Keratinocyte (primary cell): ENCODE measurements around the gene GPR152. TPM values are rescaled to one million over a fixed set of nuclear protein-coding genes. Genes with fewer than 3 reads are reported as not detected.

Source experiments
- DNase-seq: peaks from one replicate; pipeline ENCODE4 v3.0.0-alpha.2; 2011; ENCODE audit warnings: low read depth, missing footprints, low spot score
- FAIRE-seq: peaks from 2 replicates; lab custom pipeline; 2011; peaks lifted over from hg19 to GRCh38; lab: Jason Lieb, UNC
- H2AFZ ChIP-seq: 2 replicates; pipeline ENCODE4 v1.6.0; 2012; ENCODE audit warnings: low read length, control low read depth, inconsistent platforms; ENCODE audit not compliant: control insufficient read depth
- H3K27ac ChIP-seq: 2 replicates; pipeline ENCODE4 v1.5.1; 2011; ENCODE audit warnings: low read length; ENCODE audit not compliant: control insufficient read depth, insufficient read depth
- H3K27me3 ChIP-seq: 3 replicates; pipeline ENCODE4 v1.6.0; 2011; ENCODE audit warnings: low read length; ENCODE audit not compliant: control insufficient read depth, insufficient read depth; ENCODE audit errors: extremely low read depth
- H3K36me3 ChIP-seq, 2 experiments: 2 replicates in 1 of 2; 3 replicates in 1 of 2; pipeline ENCODE4 v1.5.1; 2011; ENCODE audit warnings: low read length in 2 of 2, mild to moderate bottlenecking in 1 of 2; ENCODE audit not compliant: control insufficient read depth in 2 of 2, insufficient read depth in 2 of 2; ENCODE audit errors: extremely low read depth in 1 of 2
- H3K4me1 ChIP-seq: 3 replicates; pipeline ENCODE4 v1.5.1; 2011; ENCODE audit warnings: low read length; ENCODE audit not compliant: control insufficient read depth, insufficient read depth; ENCODE audit errors: extremely low read depth
- H3K4me2 ChIP-seq: 3 replicates; pipeline ENCODE4 v1.6.0; 2011; ENCODE audit warnings: low read depth, low read length; ENCODE audit not compliant: control insufficient read depth, insufficient read depth; ENCODE audit errors: extremely low read depth
- H3K4me3 ChIP-seq, 3 experiments: fragments of 200-600 bp in 1 of 3; sonication (generic) in 1 of 3; 2 replicates in 2 of 3; 3 replicates in 1 of 3; pipeline ENCODE4 v1.5.1; 2011 to 2016; ENCODE audit warnings: low read length in 3 of 3, mild to moderate bottlenecking in 3 of 3, control low read depth in 2 of 3, inconsistent platforms in 1 of 3, low read depth in 1 of 3, mixed read lengths in 1 of 3, mixed run types in 1 of 3, moderate library complexity in 1 of 3; ENCODE audit not compliant: control insufficient read depth in 2 of 3, insufficient read depth in 2 of 3; ENCODE audit errors: extremely low read depth in 1 of 3
- H3K79me2 ChIP-seq: 2 replicates; pipeline ENCODE4 v1.6.0; 2012; ENCODE audit warnings: low read length; ENCODE audit not compliant: control insufficient read depth, insufficient read depth
- H3K9ac ChIP-seq: 3 replicates; pipeline ENCODE4 v1.6.0; 2011; ENCODE audit warnings: low read length; ENCODE audit not compliant: control insufficient read depth, insufficient read depth; ENCODE audit errors: extremely low read depth
- H3K9me1 ChIP-seq: 3 replicates; pipeline ENCODE4 v1.6.0; 2011; ENCODE audit warnings: low read length; ENCODE audit not compliant: control insufficient read depth, insufficient read depth; ENCODE audit errors: extremely low read depth
- H3K9me3 ChIP-seq: 2 replicates; pipeline ENCODE4 v1.5.1; 2012; ENCODE audit warnings: low read depth, low read length; ENCODE audit not compliant: control insufficient read depth
- H4K20me1 ChIP-seq: 3 replicates; pipeline ENCODE4 v1.6.0; 2011; ENCODE audit warnings: low read length; ENCODE audit not compliant: control insufficient read depth, insufficient read depth; ENCODE audit errors: extremely low read depth
- CTCF ChIP-seq, 3 experiments: IDR thresholded peaks in 1 of 3; conservative IDR thresholded peaks in 1 of 3; optimal IDR thresholded peaks in 1 of 3; 2 replicates in 2 of 3; 3 replicates in 1 of 3; pipeline versions ENCODE3 to v1.5.1; 2011; ENCODE audit warnings: low read length in 3 of 3, mild to moderate bottlenecking in 3 of 3, moderate library complexity in 2 of 3, control low read depth in 1 of 3, inconsistent platforms in 1 of 3; ENCODE audit not compliant: insufficient read depth in 2 of 3; ENCODE audit errors: extremely low read depth in 1 of 3
- EZH2 ChIP-seq: IDR thresholded peaks from one replicate; pipeline ENCODE4 v1.6.1; 2012; ENCODE audit warnings: inconsistent platforms, mild to moderate bottlenecking, low read length, moderate library complexity
- dilution Hi-C: fragments of 300-500 bp; cut with MboI; formaldehyde crosslinking; loops from one replicate; pipeline ENCODE4 v1.7.0; 2020; ENCODE audit warnings: low sequenced_read_pairs; ENCODE audit not compliant: extremely low pct_ligation_motif_present
- polyA plus RNA-seq, 5 experiments: library from polyadenylated mRNA; depleted of rRNA in 3 of 5; stranded (reverse) in 3 of 5; stranded (forward) in 1 of 5; unstranded in 1 of 5; fragments of >200 nt; gene quantifications; 1 replicate in 1 of 5; 2 replicates in 3 of 5; 3 replicates in 1 of 5; pipeline versions ENCODE4 v1.2.1 to v1.2.3, GENCODE V29; 2011 to 2012; ENCODE audit warnings: missing spikeins in 2 of 5, low read depth in 1 of 5, low replicate concordance in 1 of 5

The GPR152 gene
- polyA plus RNA-seq, 1 donor (not counting 4 experiments of a cell fraction or from before 2014, with no cell fraction given) = not detected

- H3K27me3 ChIP-seq = peaks cover 14% of the 10 kb centered on the region
- TF ChIP-seq CTCF (optimal IDR thresholded peaks at IDR 0.05 in 1 of 3, IDR thresholded peaks at IDR 0.05 in 1 of 3, conservative IDR thresholded peaks at IDR 0.05 in 1 of 3; ENCODE audit: extremely low read depth in 1 of 3, insufficient read depth in 2 of 3, low read length in 3 of 3) = no peak
- TF ChIP-seq EZH2 = no peak
- H3K9me3 ChIP-seq = no peaks in the 10 kb centered on the region
- H3K36me3 ChIP-seq = no peaks in the 10 kb centered on the region
- FAIRE-seq = no peak
- DNase-seq = no peak
- dilution Hi-C loops = no loop called here
- H4K20me1 ChIP-seq = no peaks in the 10 kb centered on the region
- H3K9ac ChIP-seq = no peak overlapping the region
- H3K9me1 ChIP-seq = no peaks in the 10 kb centered on the region
- H3K4me2 ChIP-seq = no peak overlapping the region
- H2AFZ ChIP-seq = no peak overlapping the region
- no peaks in the 10 kb centered on the region for H3K4me1 ChIP-seq
- H3K79me2 ChIP-seq = no peaks in the 10 kb centered on the region
- H3K27ac ChIP-seq = no peak overlapping the region
- no peak overlapping the region for H3K4me3 ChIP-seq
Observed at GRCh38 chr11:67412495-67413179, 39.9 kb downstream of the GPR152 start.

- Histone ChIP-seq H3K9me3 (no peaks in the 10 kb centered on the region), H3K36me3 (no peaks in the 10 kb centered on the region), H3K79me2 (no peaks in the 10 kb centered on the region), H3K4me1 (no peaks in the 10 kb centered on the region), H3K27me3 (peaks cover 14% of the 10 kb centered on the region), H2AFZ (no peak overlapping the region), H3K4me2 (no peak overlapping the region), H4K20me1 (no peaks in the 10 kb centered on the region), H3K27ac (no peak overlapping the region), H3K9me1 (no peaks in the 10 kb centered on the region), H3K4me3 (no peak overlapping the region), H3K9ac (no peak overlapping the region)
- dilution Hi-C loops = no loop called here
- DNase-seq (no peak), FAIRE-seq (no peak)
- TF ChIP-seq CTCF (optimal IDR thresholded peaks at IDR 0.05 in 1 of 3, IDR thresholded peaks at IDR 0.05 in 1 of 3, conservative IDR thresholded peaks at IDR 0.05 in 1 of 3; ENCODE audit: extremely low read depth in 1 of 3, insufficient read depth in 2 of 3, low read length in 3 of 3) = no peak
- no peak for TF ChIP-seq EZH2
Observed at GRCh38 chr11:67411785-67412152, 40.8 kb downstream of the GPR152 start.
